GM12801 (cell line): ENCODE results near the gene GPR32.

Source experiments
- CTCF ChIP-seq: IDR thresholded peaks from one replicate; pipeline ENCODE4 v1.5.1; 2011; ENCODE audit warnings: control low read depth; ENCODE audit not compliant: insufficient read length; ENCODE audit errors: extremely low read depth

GPR32 gene

GRCh38 chr19:50817941-50818858 is 47.9 kb downstream of the GPR32 start:
- TF ChIP-seq CTCF: no peak

- TF ChIP-seq CTCF: no peak
Observed at GRCh38 chr19:50818859-50819472, 48.7 kb downstream of the GPR32 start.

GRCh38 chr19:50819636-50820035 is 49.4 kb downstream of the GPR32 start:
- TF ChIP-seq CTCF: no peak

- TF ChIP-seq CTCF: no peak
Observed at GRCh38 chr19:50820086-50820485, 49.8 kb downstream of the GPR32 start.

- no peak for TF ChIP-seq CTCF
Observed at GRCh38 chr19:50820549-50821247, 50.4 kb downstream of the GPR32 start.

GRCh38 chr19:50821248-50821612 is 51.0 kb downstream of the GPR32 start:
- TF ChIP-seq CTCF: no peak
